Erythroblast (primary cell): ENCODE measurements around the gene CHRD.

ENCODE experiments used
- DNase-seq, 2 experiments: peaks; one replicate each; lab custom pipeline; 2025; lab: John Stamatoyannopoulos, UW
- GATA1 ChIP-seq: IDR thresholded peaks from 2 replicates; pipeline ENCODE4 v1.6.1; 2011; ENCODE audit warnings: low read depth, mild to moderate bottlenecking, control low read depth, low read length, moderate library complexity
- POLR2A ChIP-seq: IDR thresholded peaks from 2 replicates; pipeline ENCODE4 v1.6.1; 2011; ENCODE audit warnings: mild to moderate bottlenecking, low read length

The CHRD gene

GRCh38 chr3:184341925-184342324 is 37.9 kb upstream of the CHRD start:
- TF ChIP-seq GATA1 (no peak), POLR2A (no peak)

DNA sequence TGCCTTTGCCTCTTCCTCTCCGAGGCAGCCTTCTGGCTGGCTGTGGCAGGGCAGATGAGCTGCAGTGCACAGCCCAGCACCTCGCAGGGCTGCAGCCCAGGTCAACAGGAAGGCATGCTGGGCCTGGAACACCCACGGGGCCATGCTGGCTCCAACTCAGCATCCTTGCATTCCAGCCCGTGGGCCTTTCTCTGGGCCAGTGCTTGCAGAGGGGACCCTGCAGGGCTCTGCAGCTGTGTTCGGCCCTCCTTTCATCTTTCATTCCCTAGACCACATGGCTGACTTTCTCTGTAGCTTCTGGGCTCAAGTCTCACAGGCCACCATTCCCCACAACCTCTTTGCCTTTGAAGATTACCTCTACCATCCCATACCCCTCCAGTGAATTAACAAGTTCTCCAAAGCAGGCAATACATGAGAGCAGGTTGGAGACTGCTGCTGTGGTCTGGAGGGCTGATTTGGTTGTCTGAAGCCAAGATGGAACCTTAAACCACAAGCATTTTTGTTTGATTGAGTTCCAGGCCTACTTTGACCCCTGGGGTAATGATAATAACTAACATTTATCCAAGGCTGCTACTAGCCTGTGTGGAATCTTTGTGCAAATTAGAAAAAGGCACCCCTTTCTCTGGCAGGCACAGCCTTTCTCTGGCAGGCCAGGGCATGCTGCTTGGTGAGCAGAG is 36.5 kb upstream of the CHRD start:
- TF ChIP-seq POLR2A: peak; percentile 14
- TF ChIP-seq GATA1: no peak
- no peak for DNase-seq

More at GRCh38 chr3:184341925-184342324, 37.9 kb upstream of the CHRD start:
- DNase-seq: no peak

- TF ChIP-seq GATA1 (no peak), POLR2A (no peak)
Measured at GRCh38 chr3:184344579-184345316, 35.1 kb upstream of the CHRD start.

GRCh38 chr3:184345317-184346144 is 34.3 kb upstream of the CHRD start:
- DNase-seq: peak; percentile 92 to 93
- no peak for TF ChIP-seq GATA1
- peak; percentile 77 for TF ChIP-seq POLR2A

More at GRCh38 chr3:184344579-184345316, 35.1 kb upstream of the CHRD start:
- DNase-seq: no peak

GRCh38 chr3:184346480-184347190 is 33.2 kb upstream of the CHRD start:
- TF ChIP-seq POLR2A: peak; percentile 26
- no peak for TF ChIP-seq GATA1
- peak; percentile 72 to 76 for DNase-seq

GRCh38 chr3:184347321-184348056 is 32.4 kb upstream of the CHRD start:
- peak; percentile 89 to 90 for DNase-seq
- TF ChIP-seq GATA1 (no peak), POLR2A (peak; percentile 64)

GRCh38 chr3:184348057-184348382 is 31.8 kb upstream of the CHRD start:
- no peak for TF ChIP-seq GATA1
- TF ChIP-seq POLR2A: peak; percentile 4
- DNase-seq: peak; percentile 69 to 76

GRCh38 chr3:184349563-184350470 is 30.0 kb upstream of the CHRD start:
- no peak for DNase-seq
- TF ChIP-seq GATA1 (no peak), POLR2A (no peak)

DNA sequence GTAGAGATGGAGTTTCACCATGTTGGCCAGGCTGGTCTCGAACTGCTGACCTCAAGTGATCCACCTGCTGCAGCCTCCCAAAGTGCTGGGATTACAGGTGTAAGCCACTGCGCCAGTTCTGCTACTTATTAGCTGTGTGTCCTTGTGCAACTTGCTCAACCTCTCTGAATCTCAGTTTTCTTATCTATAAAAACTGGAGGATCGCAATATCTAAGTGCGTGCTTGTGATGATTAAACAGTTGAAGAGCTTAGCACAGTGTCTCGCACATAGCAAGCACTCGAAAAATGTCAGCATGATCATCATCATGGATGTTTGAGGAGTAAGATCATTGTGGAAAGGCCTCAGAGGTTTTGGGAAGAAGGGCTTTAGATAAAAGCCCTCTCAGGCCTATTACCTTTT is 29.2 kb upstream of the CHRD start:
- no peak for DNase-seq
- TF ChIP-seq POLR2A: no peak
- no peak for TF ChIP-seq GATA1

GRCh38 chr3:184351511-184352148 is 28.2 kb upstream of the CHRD start:
- DNase-seq: peak; percentile 61 to 65
- no peak for TF ChIP-seq GATA1
- TF ChIP-seq POLR2A: no peak

- TF ChIP-seq POLR2A: no peak
- no peak for TF ChIP-seq GATA1
- DNase-seq: peak; percentile 32 to 67
Measured at GRCh38 chr3:184352149-184352785, 27.6 kb upstream of the CHRD start.
